Measurements from ENCODE around the gene PKIG. TPM values are rescaled to one million over a fixed set of nuclear protein-coding genes. Genes with fewer than 3 reads are reported as not detected.

PKIG gene
- total RNA-seq, 1 experiment from 2014 or later, result 27.0 TPM

DNA sequence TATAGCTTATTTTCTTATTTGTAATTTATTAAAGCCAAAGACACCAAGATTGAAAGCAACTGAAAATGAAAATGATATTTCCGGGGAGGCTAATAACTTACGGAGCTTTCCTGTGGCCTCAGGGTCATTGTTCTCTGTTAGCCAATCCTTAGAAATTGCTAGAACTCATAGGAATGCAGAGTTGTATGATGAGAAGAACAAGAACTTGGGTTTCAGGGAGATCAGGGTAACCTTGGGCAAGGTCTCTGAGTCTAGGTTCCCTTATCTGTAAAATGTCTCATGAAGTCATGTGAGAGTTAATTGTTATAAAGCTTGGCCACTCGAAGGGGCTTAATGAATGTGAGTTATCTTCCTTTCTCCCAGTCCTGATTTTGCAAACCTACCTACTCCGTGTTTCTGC lies 40.4 kb upstream of the PKIG start:
- no peaks in the 10 kb centered on the region for H3K79me1 ChIP-seq (ENCODE audit: insufficient read depth, low read depth, low read length, poor library complexity, severe bottlenecking)
- H2BK15ac ChIP-seq (ENCODE audit: low read depth, low read length), result no peak overlapping the region
- H4K8ac ChIP-seq (replicated peaks; ENCODE audit: insufficient read length, low read depth, low read length), result no peak overlapping the region
- no peaks in the 10 kb centered on the region for H4K20me1 ChIP-seq (ENCODE audit: control insufficient read depth, insufficient read depth, insufficient read length)
- 0 out of 2 replicates have a peak, but pooled peaks cover 2% of the 10 kb centered on the region for H3K79me2 ChIP-seq (ENCODE audit: insufficient read depth, low read length)
- H3K4me1 Mint-ChIP-seq, result peaks cover 4 to 6% of the 10 kb centered on the region in 2 experiments
- H3K4me2 ChIP-seq (ENCODE audit: insufficient read depth, insufficient read length, low read length), result no peak overlapping the region
- H3K9ac ChIP-seq (ENCODE audit: extremely low read depth, insufficient read length, low read length), result no peak overlapping the region
- H2BK5ac ChIP-seq (ENCODE audit: insufficient read length, low read length), result no peak overlapping the region
- no peaks in the 10 kb centered on the region for H3K27me3 ChIP-seq (ENCODE audit: insufficient read depth, low read length)
- no peaks in the 10 kb centered on the region for H3K27me3 Mint-ChIP-seq (ENCODE audit: low read depth)
- H3K9me3 ChIP-seq (ENCODE audit: control insufficient read depth, low read depth, low read length), result no peaks in the 10 kb centered on the region
- no peak overlapping the region for H3K23ac ChIP-seq (ENCODE audit: insufficient read length, low read depth, low read length)
- H2BK12ac ChIP-seq (ENCODE audit: insufficient read length, low read depth, low read length), result no peak overlapping the region
- no peak overlapping the region for H4K5ac ChIP-seq (ENCODE audit: insufficient read length, low read depth, low read length)
- no peaks in the 10 kb centered on the region; the same call in 1 of the 2 replicates for H3K4me1 ChIP-seq (ENCODE audit: insufficient read depth, low read length)
- H3K18ac ChIP-seq (ENCODE audit: insufficient read length, low read depth, low read length), result no peak overlapping the region
- no peak overlapping the region for H3T11ph ChIP-seq (ENCODE audit: low read length)
- DNase-seq, result no peak
- H3K4ac ChIP-seq (ENCODE audit: low read depth, low read length), result no peak overlapping the region
- no peak overlapping the region for H3K27ac ChIP-seq (ENCODE audit: insufficient read length, low read depth, low read length)
- no peak overlapping the region for H3K27ac Mint-ChIP-seq
- H4K91ac ChIP-seq (ENCODE audit: insufficient read length, low read depth, low read length), result no peak overlapping the region
- no peak overlapping the region for H3K14ac ChIP-seq (ENCODE audit: insufficient read depth, low read length)
- H3K36me3 Mint-ChIP-seq (ENCODE audit: insufficient read depth in 1 of 3, low read depth in 3 of 3), result no peaks in the 10 kb centered on the region
- H3K9me3 Mint-ChIP-seq, result no peaks in the 10 kb centered on the region
- H2BK120ac ChIP-seq (ENCODE audit: low read depth, low read length, poor library complexity, severe bottlenecking), result no peak overlapping the region
- no CpG with 5 or more reads among the region's 4 CpGs for WGBS (ENCODE audit: extremely low coverage, insufficient read length, low lambda C conversion rate)
- TF ChIP-seq, protein P1, sequence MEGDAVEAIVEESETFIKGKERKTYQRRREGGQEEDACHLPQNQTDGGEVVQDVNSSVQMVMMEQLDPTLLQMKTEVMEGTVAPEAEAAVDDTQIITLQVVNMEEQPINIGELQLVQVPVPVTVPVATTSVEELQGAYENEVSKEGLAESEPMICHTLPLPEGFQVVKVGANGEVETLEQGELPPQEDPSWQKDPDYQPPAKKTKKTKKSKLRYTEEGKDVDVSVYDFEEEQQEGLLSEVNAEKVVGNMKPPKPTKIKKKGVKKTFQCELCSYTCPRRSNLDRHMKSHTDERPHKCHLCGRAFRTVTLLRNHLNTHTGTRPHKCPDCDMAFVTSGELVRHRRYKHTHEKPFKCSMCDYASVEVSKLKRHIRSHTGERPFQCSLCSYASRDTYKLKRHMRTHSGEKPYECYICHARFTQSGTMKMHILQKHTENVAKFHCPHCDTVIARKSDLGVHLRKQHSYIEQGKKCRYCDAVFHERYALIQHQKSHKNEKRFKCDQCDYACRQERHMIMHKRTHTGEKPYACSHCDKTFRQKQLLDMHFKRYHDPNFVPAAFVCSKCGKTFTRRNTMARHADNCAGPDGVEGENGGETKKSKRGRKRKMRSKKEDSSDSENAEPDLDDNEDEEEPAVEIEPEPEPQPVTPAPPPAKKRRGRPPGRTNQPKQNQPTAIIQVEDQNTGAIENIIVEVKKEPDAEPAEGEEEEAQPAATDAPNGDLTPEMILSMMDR (conservative IDR thresholded peaks at IDR 0.05), result no peak
- H3K56ac ChIP-seq (ENCODE audit: insufficient read length, low read depth, low read length), result no peak overlapping the region
- H2AK5ac ChIP-seq (ENCODE audit: insufficient read length, low read length), result no peak overlapping the region
- H3K4me3 Mint-ChIP-seq, result no peak overlapping the region
- H2AFZ ChIP-seq (ENCODE audit: low read length), result no peak overlapping the region
- H3K23me2 ChIP-seq (ENCODE audit: insufficient read length, low read depth, low read length, poor library complexity, severe bottlenecking), result no peaks in the 10 kb centered on the region
- no peak overlapping the region for H2BK20ac ChIP-seq (ENCODE audit: low read depth, low read length, poor library complexity, severe bottlenecking)
